ENCODE data around the gene ANTKMT.
A peak's percentile ranks its signal among the peaks of the same experiment; 100 is the strongest.

ANTKMT gene

GRCh38 chr16:762595-763268 is 41.8 kb downstream of the ANTKMT start:
- DNase-seq: no peak
- no peaks in the 10 kb centered on the region for H3K36me3 Mint-ChIP-seq (ENCODE audit: low read depth)
- peaks cover 2% of the 10 kb centered on the region for H3K9me3 Mint-ChIP-seq
- peaks cover 26% of the 10 kb centered on the region for H3K4me1 Mint-ChIP-seq
- peaks cover under 1% of the 10 kb centered on the region for H3K27me3 Mint-ChIP-seq (ENCODE audit: low read depth, poor library complexity)
- TF ChIP-seq CTCF (IDR thresholded peaks at IDR 0.05): no peak
- H3K27ac Mint-ChIP-seq: peak overlapping the region; percentile 29
- no peak overlapping the region for H3K4me3 Mint-ChIP-seq

GRCh38 chr16:763369-764183 is 42.6 kb downstream of the ANTKMT start:
- no peak overlapping the region for H3K27ac Mint-ChIP-seq
- no peak overlapping the region for H3K4me3 Mint-ChIP-seq
- DNase-seq: no peak
- peaks cover 23% of the 10 kb centered on the region for H3K4me1 Mint-ChIP-seq
- H3K27me3 Mint-ChIP-seq (ENCODE audit: low read depth, poor library complexity): no peaks in the 10 kb centered on the region
- H3K9me3 Mint-ChIP-seq: no peaks in the 10 kb centered on the region
- no peak for TF ChIP-seq CTCF (IDR thresholded peaks at IDR 0.05)
- H3K36me3 Mint-ChIP-seq (ENCODE audit: low read depth): no peaks in the 10 kb centered on the region

- DNase-seq: no peak
Observed at GRCh38 chr16:764184-764750, 43.3 kb downstream of the ANTKMT start.

GRCh38 chr16:764848-765487 is 44.0 kb downstream of the ANTKMT start:
- no peaks in the 10 kb centered on the region for H3K36me3 Mint-ChIP-seq (ENCODE audit: low read depth)
- no peak for TF ChIP-seq CTCF (IDR thresholded peaks at IDR 0.05)

More at GRCh38 chr16:764184-764750, 43.3 kb downstream of the ANTKMT start:
- no peak overlapping the region for H3K4me3 Mint-ChIP-seq
- H3K27ac Mint-ChIP-seq: no peak overlapping the region
- H3K27me3 Mint-ChIP-seq (ENCODE audit: low read depth, poor library complexity): no peaks in the 10 kb centered on the region
- H3K36me3 Mint-ChIP-seq (ENCODE audit: low read depth): no peaks in the 10 kb centered on the region
- H3K9me3 Mint-ChIP-seq: no peaks in the 10 kb centered on the region
- peaks cover 23% of the 10 kb centered on the region for H3K4me1 Mint-ChIP-seq
- no peak for TF ChIP-seq CTCF (IDR thresholded peaks at IDR 0.05)

GRCh38 chr16:765488-765865 is 44.5 kb downstream of the ANTKMT start:
- DNase-seq: no peak
- Mint-ChIP-seq H3K4me3 (no peak overlapping the region), H3K27ac (no peak overlapping the region), H3K36me3 (ENCODE audit: low read depth) (no peaks in the 10 kb centered on the region), H3K4me1 (peaks cover 15% of the 10 kb centered on the region), H3K27me3 (ENCODE audit: low read depth, poor library complexity) (no peaks in the 10 kb centered on the region), H3K9me3 (no peaks in the 10 kb centered on the region)
- TF ChIP-seq CTCF (IDR thresholded peaks at IDR 0.05): no peak

More at GRCh38 chr16:764848-765487, 44.0 kb downstream of the ANTKMT start:
- Mint-ChIP-seq H3K27ac (no peak overlapping the region), H3K4me1 (peaks cover 17% of the 10 kb centered on the region), H3K4me3 (no peak overlapping the region), H3K27me3 (ENCODE audit: low read depth, poor library complexity) (no peaks in the 10 kb centered on the region), H3K9me3 (no peaks in the 10 kb centered on the region)
- no peak for DNase-seq
